ENCODE measurements around the gene GALNT18. TPM values are rescaled to one million over a fixed set of nuclear protein-coding genes. Genes with fewer than 3 reads are reported as not detected.

GALNT18 gene
- total RNA-seq, 1 experiment from 2014 or later: 6.6 TPM

DNA sequence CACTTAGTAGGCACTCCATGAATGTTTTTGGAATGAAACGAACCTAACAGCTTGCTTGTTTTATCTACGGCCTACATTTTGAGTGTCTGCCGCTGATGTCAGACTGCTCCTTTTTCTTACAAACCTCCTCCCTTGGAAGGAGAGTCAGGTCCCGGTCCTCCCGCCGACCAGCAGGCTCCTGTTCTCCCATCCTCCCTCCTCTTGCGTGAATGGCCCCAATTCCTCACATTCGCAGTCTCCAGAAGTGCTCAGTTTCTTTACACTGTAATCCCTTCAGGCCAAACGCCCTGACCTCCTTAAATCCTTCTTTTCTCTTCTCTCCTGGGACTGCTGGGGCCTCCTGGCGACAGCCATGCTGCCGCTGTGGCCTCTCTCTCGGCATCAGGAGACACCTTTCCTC is 186.2 kb downstream of the GALNT18 start:
- Histone ChIP-seq H3K4me1 (replicated peaks) (peaks cover 6% of the 10 kb centered on the region; the same call in 1 of the 2 replicates), H3K36me3 (no peaks in the 10 kb centered on the region), H3K4me3 (no peak overlapping the region), H3K27me3 (replicated peaks) (no peaks in the 10 kb centered on the region), H3K27ac (no peak overlapping the region), H3K9me3 (replicated peaks) (no peaks in the 10 kb centered on the region)
- no peak for DNase-seq (ENCODE audit: low read depth in 1 of 2, low spot score in 2 of 2)

DNA sequence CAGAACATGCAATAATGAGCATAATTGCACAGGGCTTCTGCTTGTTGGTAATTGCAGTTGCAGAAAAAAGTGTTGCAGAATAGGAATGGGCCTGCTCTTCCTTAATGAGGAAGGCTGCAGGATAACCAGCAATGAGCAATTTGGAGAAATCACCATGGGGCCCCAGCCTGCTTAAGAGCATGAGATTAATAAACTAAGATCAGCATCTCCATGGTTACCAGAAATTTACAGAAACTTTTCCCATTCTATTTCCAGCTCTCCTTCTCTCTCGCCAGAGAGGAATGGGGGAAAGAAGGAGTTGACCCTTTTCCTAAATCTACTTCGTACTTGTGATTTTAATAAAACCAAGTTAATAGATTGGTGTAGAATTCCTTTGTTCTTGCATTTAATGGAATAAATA is 187.8 kb downstream of the GALNT18 start:
- DNase-seq (ENCODE audit: low read depth in 1 of 2, low spot score in 2 of 2): no peak
- no peaks in the 10 kb centered on the region for H3K27me3 ChIP-seq (replicated peaks)
- no peaks in the 10 kb centered on the region for H3K4me1 ChIP-seq (replicated peaks)
- H3K36me3 ChIP-seq: no peaks in the 10 kb centered on the region
- no peak overlapping the region for H3K4me3 ChIP-seq
- H3K9me3 ChIP-seq (replicated peaks): no peaks in the 10 kb centered on the region
- H3K27ac ChIP-seq: no peak overlapping the region

DNA sequence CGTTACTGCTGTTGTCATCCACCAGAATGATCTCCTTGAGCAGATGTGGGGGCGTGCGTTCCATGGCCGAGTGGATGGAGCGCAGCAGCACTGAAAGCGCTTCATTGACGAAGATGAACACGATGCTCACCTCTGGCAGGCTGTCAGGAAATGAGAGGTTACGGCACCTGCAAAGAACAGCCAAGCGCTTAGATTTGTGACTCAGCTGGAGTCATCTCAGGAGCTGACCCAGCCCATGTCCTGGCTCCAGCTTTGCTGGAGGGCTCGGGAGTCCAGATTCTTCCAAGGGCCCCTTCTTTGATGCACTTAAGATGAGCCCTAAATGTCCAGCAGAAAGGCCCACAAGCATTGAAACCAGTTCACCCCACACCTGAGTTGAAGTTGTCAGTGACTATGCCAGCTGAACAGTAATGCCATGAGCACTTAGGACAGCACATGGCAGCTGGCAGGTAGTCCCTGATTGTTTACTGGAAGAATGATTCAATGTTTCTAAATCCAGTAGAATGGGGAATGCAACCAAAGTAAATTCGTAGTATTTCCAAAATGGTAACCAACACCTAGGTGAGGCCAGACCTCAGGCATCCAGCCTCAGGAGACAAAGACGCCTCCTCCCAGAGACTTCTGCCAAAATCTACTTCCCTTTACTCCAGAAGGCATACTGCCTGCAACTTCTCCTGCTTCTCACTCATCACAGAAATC is 189.0 kb downstream of the GALNT18 start:
- Histone ChIP-seq H3K4me3 (no peak overlapping the region), H3K9me3 (replicated peaks) (no peaks in the 10 kb centered on the region), H3K27me3 (replicated peaks) (no peaks in the 10 kb centered on the region), H3K4me1 (replicated peaks) (no peaks in the 10 kb centered on the region; the same call in 1 of the 2 replicates), H3K27ac (no peak overlapping the region), H3K36me3 (no peaks in the 10 kb centered on the region)
- no peak for DNase-seq (ENCODE audit: low read depth in 1 of 2, low spot score in 2 of 2)

DNA sequence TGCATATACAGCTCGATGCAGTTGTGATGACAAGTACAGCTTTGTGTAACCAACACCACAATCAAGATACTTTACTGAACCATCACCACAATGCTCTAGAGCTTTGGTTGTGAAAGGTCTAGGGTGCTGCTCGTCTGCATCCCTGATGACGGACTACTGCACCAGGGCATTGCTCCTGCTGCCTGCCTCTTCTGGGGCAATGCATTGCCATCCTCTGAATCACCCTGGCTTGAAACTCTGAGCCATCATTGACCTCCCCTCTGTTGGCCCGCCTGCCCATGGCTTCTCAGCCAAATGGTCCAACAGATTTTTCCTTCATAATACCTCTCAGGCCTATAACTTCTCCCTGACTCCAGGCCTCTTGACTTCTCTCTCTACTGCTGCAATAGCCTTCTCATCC is 191.4 kb downstream of the GALNT18 start:
- DNase-seq (ENCODE audit: low read depth in 1 of 2, low spot score in 2 of 2): no peak
- Histone ChIP-seq H3K36me3 (no peaks in the 10 kb centered on the region), H3K4me1 (replicated peaks) (peaks cover 17% of the 10 kb centered on the region), H3K27ac (no peak overlapping the region), H3K27me3 (replicated peaks) (no peaks in the 10 kb centered on the region), H3K9me3 (replicated peaks) (no peaks in the 10 kb centered on the region), H3K4me3 (no peak overlapping the region)

DNA sequence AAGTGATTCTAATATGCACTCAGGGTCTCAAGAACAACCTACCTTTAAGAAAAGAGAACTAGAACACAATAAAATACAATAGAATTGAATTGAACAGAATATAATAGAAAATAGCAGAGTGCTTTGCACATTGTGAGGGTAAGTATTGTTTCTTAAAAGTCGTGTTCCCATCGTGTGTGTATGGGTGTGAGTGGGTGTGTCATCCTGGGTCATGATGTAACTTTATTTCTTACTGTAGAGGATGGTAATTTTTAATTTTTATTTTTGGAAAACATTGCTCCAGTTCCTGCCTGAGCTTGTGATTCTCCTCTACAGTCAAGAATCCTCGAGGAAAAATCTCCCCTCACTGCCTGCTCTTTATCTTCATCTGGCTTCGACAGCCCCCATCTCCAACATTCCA is 193.1 kb downstream of the GALNT18 start:
- H3K36me3 ChIP-seq: no peaks in the 10 kb centered on the region
- H3K4me3 ChIP-seq: no peak overlapping the region
- H3K27me3 ChIP-seq (replicated peaks): no peaks in the 10 kb centered on the region
- H3K27ac ChIP-seq: no peak overlapping the region
- H3K4me1 ChIP-seq (replicated peaks): peaks cover 17% of the 10 kb centered on the region
- DNase-seq (ENCODE audit: low read depth in 1 of 2, low spot score in 2 of 2): no peak
- H3K9me3 ChIP-seq (replicated peaks): no peaks in the 10 kb centered on the region

DNA sequence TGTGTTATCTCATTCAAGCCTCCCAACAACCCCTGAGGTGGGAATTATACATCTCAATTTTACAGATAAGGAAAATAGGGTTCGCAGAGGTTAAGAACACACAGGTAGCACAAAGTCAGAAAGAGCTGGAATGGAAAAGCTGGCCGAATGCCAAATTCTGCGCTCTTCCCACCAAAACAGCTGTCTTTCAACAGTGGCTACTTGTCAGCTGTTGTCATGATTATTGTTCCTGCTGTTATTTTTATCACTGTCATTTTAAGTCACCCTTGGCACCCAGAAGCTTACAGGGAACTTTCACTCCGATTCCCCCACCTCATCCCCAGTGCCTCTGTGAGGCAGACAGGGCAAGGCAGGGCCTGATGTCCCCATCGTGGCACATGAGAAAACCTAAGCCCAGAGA is 194.3 kb downstream of the GALNT18 start:
- no peak overlapping the region for H3K27ac ChIP-seq
- peaks cover 17% of the 10 kb centered on the region for H3K4me1 ChIP-seq (replicated peaks)
- H3K36me3 ChIP-seq: no peaks in the 10 kb centered on the region
- H3K27me3 ChIP-seq (replicated peaks): no peaks in the 10 kb centered on the region
- no peaks in the 10 kb centered on the region for H3K9me3 ChIP-seq (replicated peaks)
- DNase-seq (ENCODE audit: low read depth in 1 of 2, low spot score in 2 of 2): no peak
- H3K4me3 ChIP-seq: no peak overlapping the region

DNA sequence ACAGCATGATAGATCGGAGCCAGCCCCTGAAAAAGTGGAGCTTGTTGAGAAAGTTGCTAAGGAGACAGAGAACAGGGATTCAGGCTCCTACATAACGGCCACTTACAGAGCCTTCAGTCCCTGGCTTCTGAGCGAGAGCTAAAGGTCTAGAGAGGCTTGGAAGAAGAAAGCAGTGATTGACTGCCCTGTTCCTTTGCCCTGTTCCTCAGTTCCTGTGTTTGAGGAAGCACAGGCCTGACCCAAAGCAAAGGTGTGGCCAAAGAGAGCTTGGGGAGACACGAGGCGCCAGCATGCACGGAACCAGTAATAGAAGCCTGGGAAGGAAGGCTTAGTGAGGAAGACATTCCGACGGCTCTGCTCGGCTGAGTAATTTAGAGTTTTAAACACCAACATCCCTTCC is 194.7 kb downstream of the GALNT18 start:
- Histone ChIP-seq H3K27ac (no peak overlapping the region), H3K4me3 (no peak overlapping the region), H3K9me3 (replicated peaks) (no peaks in the 10 kb centered on the region), H3K27me3 (replicated peaks) (no peaks in the 10 kb centered on the region), H3K4me1 (replicated peaks) (peaks cover 17% of the 10 kb centered on the region), H3K36me3 (no peaks in the 10 kb centered on the region)
- DNase-seq (ENCODE audit: low read depth in 1 of 2, low spot score in 2 of 2): no peak

DNA sequence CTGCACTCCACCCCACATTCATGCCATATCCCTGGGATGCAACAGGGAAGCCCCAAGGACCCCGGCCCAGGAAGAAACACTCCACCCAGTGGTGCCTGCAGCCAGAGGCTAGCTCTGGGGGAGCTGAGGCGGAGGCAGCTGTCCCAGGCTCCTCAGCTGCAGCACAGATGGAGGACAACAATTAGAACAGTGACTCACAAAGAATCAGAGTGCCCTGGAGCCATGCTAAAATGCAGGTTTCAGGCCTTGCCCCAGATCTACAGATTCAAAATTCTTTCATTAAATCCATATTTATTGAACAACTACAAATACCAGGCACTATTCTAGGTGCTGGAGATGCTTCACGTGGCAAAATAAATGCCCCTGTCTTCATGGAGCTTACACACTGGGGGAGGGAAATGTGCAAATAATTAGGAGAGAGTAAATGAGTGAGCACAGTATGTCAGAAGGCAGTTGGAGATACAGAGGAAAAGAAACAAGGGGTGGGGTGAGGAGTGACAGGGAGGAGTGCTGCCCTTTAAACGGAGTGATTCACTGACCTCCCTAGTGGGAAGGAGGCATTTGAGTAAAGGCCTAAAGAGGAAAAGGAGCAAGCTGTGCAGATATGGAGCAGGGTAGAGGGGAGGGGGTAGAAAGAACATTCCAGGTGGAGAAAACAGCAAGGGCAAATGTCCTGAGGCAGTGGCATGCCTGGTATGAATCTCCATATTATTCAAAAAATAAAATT is 195.4 kb downstream of the GALNT18 start:
- Histone ChIP-seq H3K27me3 (replicated peaks) (no peaks in the 10 kb centered on the region), H3K9me3 (replicated peaks) (no peaks in the 10 kb centered on the region), H3K4me3 (no peak overlapping the region), H3K36me3 (no peaks in the 10 kb centered on the region), H3K4me1 (replicated peaks) (peaks cover 17% of the 10 kb centered on the region), H3K27ac (no peak overlapping the region)
- DNase-seq (ENCODE audit: low read depth in 1 of 2, low spot score in 2 of 2): peak in 1 of 2 experiments; percentile 14

DNA sequence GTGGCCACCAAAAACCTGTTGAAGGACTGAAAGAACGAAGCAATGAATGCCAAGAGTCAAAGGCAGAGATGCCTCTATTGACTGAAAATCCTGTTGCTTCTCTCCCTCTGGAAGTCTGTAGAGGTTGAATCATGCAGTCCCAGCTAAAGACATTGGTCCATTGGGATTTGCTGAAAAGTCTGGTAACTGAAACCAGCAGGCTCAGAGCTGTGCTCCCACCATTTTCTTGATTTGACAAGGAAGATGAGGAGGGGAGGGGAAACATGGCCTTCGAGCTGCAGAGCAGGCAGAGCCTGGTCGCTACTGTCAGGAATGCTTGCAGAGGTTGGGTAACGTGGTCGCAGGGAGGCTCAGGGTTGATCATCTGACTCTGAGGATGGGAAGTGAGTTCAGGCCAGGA is 196.0 kb downstream of the GALNT18 start:
- Histone ChIP-seq H3K4me3 (no peak overlapping the region), H3K27ac (no peak overlapping the region), H3K27me3 (replicated peaks) (no peaks in the 10 kb centered on the region), H3K9me3 (replicated peaks) (no peaks in the 10 kb centered on the region), H3K36me3 (no peaks in the 10 kb centered on the region), H3K4me1 (replicated peaks) (peaks cover 17% of the 10 kb centered on the region)
- no peak for DNase-seq (ENCODE audit: low read depth in 1 of 2, low spot score in 2 of 2)

DNA sequence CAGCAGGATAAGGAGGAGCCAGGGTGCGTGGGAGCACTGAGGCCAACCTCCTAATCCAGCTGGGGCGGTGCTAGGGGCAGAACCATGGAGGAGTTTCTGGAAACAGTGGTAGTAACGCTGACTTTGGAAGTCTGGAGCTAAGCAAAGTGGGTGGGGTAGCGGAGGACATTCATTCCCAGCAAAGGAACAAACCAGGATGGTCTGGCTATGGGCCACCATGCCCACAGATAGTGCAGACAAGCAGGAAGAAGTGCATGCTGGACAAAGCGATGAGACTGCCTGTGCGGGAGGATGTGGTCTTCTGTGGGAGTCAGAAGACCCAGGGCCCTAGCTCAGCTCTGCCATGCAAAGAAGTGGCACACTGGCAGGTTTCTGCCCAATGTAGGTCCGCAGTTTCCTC is 197.1 kb downstream of the GALNT18 start:
- Histone ChIP-seq H3K27me3 (replicated peaks) (no peaks in the 10 kb centered on the region), H3K4me3 (no peak overlapping the region), H3K36me3 (no peaks in the 10 kb centered on the region), H3K9me3 (replicated peaks) (no peaks in the 10 kb centered on the region), H3K4me1 (replicated peaks) (peaks cover 17% of the 10 kb centered on the region), H3K27ac (no peak overlapping the region)
- DNase-seq (ENCODE audit: low read depth in 1 of 2, low spot score in 2 of 2): no peak

DNA sequence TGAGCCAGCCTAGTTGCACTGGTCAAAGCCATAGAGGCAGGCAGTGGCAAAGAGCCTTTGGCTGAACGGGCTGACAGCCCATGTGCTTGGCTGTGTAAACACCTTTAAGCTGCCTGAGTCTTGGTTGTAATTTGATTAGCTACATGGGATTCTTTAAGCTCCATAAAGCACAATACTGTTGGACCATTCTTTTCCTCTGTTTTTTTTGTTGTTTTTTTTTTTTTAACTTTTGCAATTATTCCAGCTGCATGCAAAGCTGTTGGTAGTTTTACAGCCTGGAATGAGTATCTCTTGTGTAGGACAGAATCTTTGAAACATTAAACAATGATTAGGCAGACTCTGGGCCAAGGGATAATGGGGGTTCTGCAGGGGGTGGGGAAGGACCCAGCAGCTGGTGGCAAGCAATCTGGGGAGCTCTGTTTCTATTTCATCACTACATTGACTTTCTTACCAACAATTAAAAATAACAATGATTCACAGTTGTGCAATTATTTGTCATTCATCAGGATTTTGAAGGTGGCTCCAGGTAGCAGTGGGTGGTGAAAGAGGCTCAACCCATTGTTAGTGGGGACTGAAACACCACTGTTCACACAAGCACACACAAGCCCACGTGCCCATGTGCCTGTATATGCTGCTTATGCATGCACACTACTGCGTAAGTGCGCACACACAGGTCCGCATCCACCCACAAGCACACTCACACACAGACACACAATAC is 199.2 kb downstream of the GALNT18 start:
- Histone ChIP-seq H3K27me3 (replicated peaks) (no peaks in the 10 kb centered on the region), H3K4me3 (no peak overlapping the region), H3K27ac (no peak overlapping the region), H3K9me3 (replicated peaks) (no peaks in the 10 kb centered on the region), H3K4me1 (replicated peaks) (peaks cover 18% of the 10 kb centered on the region), H3K36me3 (no peaks in the 10 kb centered on the region)
- no peak for DNase-seq (ENCODE audit: low read depth in 1 of 2, low spot score in 2 of 2)

DNA sequence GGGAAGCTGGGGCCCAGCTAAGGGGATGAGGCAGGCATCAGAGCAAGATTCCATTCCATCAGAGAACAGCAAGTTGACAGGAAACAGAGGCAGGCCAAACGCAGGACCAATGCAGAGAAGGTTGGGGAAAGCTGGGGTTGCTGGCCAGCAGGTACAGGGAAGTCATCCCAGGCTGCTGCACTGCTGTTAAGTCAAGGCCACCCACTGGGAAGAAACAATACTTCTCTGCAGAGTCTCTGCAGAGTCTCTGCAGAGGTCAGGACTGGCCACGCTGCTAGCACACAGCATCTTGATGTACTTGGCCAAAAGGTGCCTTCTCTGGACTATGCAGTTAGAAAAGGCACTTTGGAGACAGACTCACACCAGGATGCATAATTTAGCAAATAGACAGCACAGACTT is 200.3 kb downstream of the GALNT18 start:
- DNase-seq (ENCODE audit: low read depth in 1 of 2, low spot score in 2 of 2): no peak
- no peaks in the 10 kb centered on the region for H3K9me3 ChIP-seq (replicated peaks)

DNA sequence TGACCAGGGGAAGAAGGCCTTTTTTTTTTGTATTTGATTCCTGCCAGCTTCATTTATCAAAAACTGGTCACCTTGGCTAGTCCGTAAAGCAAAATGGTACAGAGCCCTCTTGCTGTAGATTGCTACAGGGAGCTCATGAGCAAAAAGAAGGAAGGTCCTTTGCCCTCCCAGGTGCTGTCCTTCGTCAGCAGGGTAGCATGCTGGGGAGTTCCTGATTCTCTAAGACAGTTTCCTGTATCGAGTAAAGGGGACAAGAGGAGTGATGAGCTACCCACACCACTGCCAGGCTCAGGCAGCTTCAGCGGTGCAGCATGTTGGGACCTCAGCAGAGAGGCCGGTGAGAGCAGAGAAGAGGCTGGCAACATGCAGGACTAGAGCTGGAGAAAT is 200.9 kb downstream of the GALNT18 start:
- no peak overlapping the region for H3K27ac ChIP-seq
- no peak for DNase-seq (ENCODE audit: low read depth in 1 of 2, low spot score in 2 of 2)

More for the DNA sequence above, 200.3 kb downstream of the GALNT18 start:
- peaks cover 19% of the 10 kb centered on the region for H3K4me1 ChIP-seq (replicated peaks)
- H3K4me3 ChIP-seq: no peak overlapping the region
- H3K27ac ChIP-seq: no peak overlapping the region
- no peaks in the 10 kb centered on the region for H3K36me3 ChIP-seq
- no peaks in the 10 kb centered on the region for H3K27me3 ChIP-seq (replicated peaks)

More for the DNA sequence above, 200.9 kb downstream of the GALNT18 start:
- H3K27me3 ChIP-seq (replicated peaks): no peaks in the 10 kb centered on the region
- no peaks in the 10 kb centered on the region for H3K9me3 ChIP-seq (replicated peaks)
- no peak overlapping the region for H3K4me3 ChIP-seq
- H3K36me3 ChIP-seq: no peaks in the 10 kb centered on the region
- H3K4me1 ChIP-seq (replicated peaks): peaks cover 19% of the 10 kb centered on the region
